Gastrocnemius medialis (tissue), 4 donors: ENCODE measurements around the gene SGCG. TPM values are rescaled to one million over a fixed set of nuclear protein-coding genes. Genes with fewer than 3 reads are reported as not detected.

Experiments used
- ATAC-seq, 2 donors: fragments of 150-250 bp; one replicate each; pipeline ENCODE4 v1.9.1; 2016
- DNase-seq, 2 donors: peaks; one replicate each; pipeline ENCODE4 v3.0.0-alpha.2; 2019
- H3K27ac ChIP-seq, 4 donors: fragments of 200-600 bp; sonication (generic); 1 replicate in 1 of 4; 2 replicates in 3 of 4; pipeline ENCODE4 v1.5.1; 2016 to 2018; ENCODE audit warnings: mild to moderate bottlenecking in 2 of 4, moderate library complexity in 1 of 4
- H3K27me3 ChIP-seq, 3 donors: fragments of 200-600 bp; sonication (generic) in 2 of 3; 1 replicate in 1 of 3; 2 replicates in 2 of 3; pipeline versions ENCODE4 v1.5.1 to v1.6.0; 2016 to 2019; ENCODE audit warnings: mild to moderate bottlenecking in 1 of 3, moderate library complexity in 1 of 3
- H3K36me3 ChIP-seq, 2 donors: fragments of 200-600 bp; sonication (generic) in 1 of 2; one replicate each; pipeline ENCODE4 v1.5.1; 2017 to 2018
- H3K4me1 ChIP-seq, 2 donors: fragments of 200-600 bp; sonication (generic) in 1 of 2; one replicate each; pipeline ENCODE4 v1.5.1; 2016 to 2017; ENCODE audit warnings: mild to moderate bottlenecking in 2 of 2
- H3K4me3 ChIP-seq, 4 donors: fragments of 200-600 bp; sonication (generic) in 3 of 4; 1 replicate in 1 of 4; 2 replicates in 3 of 4; pipeline ENCODE4 v1.5.1; 2016 to 2019; ENCODE audit warnings: mild to moderate bottlenecking in 2 of 4
- H3K9me3 ChIP-seq, 3 donors: fragments of 200-600 bp; sonication (generic) in 2 of 3; 1 replicate in 1 of 3; 2 replicates in 2 of 3; pipeline ENCODE4 v1.5.1; 2016 to 2019
- CTCF ChIP-seq, 5 experiments: fragments of 450-650 bp in 3 of 5; fragments of 200-600 bp in 2 of 5; sonication (generic) in 2 of 5; IDR thresholded peaks in 4 of 5; conservative IDR thresholded peaks in 1 of 5; 1 replicate in 4 of 5; 2 replicates in 1 of 5; pipeline ENCODE4 v1.5.1; 2016 to 2019; ENCODE audit warnings: antibody characterized with exemption in 5 of 5, mild to moderate bottlenecking in 3 of 5, moderate library complexity in 3 of 5
- POLR2A ChIP-seq, 2 donors: fragments of 450-650 bp; IDR thresholded peaks; one replicate each; pipeline ENCODE4 v1.6.1; 2017; ENCODE audit warnings: antibody characterized with exemption in 2 of 2, mild to moderate bottlenecking in 2 of 2, moderate library complexity in 2 of 2
- in situ Hi-C, 4 donors: fragments of 200-750 bp; cut with MboI; loops; one replicate each; pipeline versions ENCODE4 v1.15.0 to v1.8.0; 2017; ENCODE audit warnings: low sequenced_read_pairs in 4 of 4
- intact Hi-C: fragments of 100-400 bp; cut with DNase I; formaldehyde crosslinking; loops from one replicate; pipeline ENCODE4 v1.15.1; 2023; ENCODE audit warnings: low total_unique reads
- total RNA-seq, 4 donors: library from RNA; depleted of rRNA; stranded (reverse); fragments of >200 nt; gene quantifications; one replicate each; pipeline versions ENCODE4 v1.1.0 to v1.2.3, GENCODE V29; 2016

The SGCG gene
- total RNA-seq, 4 donors from 2014 or later, result 15.3 to 36.9 (median 21.2) TPM

GRCh38 chr13:23144431-23144830 lies 36.3 kb upstream of the SGCG start:
- DNase-seq (no peak), ATAC-seq (no peak)
- H3K4me1 ChIP-seq, result no peaks in the 10 kb centered on the region
- no peaks in the 10 kb centered on the region for H3K9me3 ChIP-seq
- in situ Hi-C loops, result no loop called here
- H3K4me3 ChIP-seq, result no peak overlapping the region
- intact Hi-C loops, result no loop called here
- H3K36me3 ChIP-seq, result no peaks in the 10 kb centered on the region
- TF ChIP-seq CTCF (IDR thresholded peaks at IDR 0.05 in 4 of 5, conservative IDR thresholded peaks at IDR 0.05 in 1 of 5), result no peak
- TF ChIP-seq POLR2A (IDR thresholded peaks at IDR 0.05), result no peak
- no peak overlapping the region for H3K27ac ChIP-seq
- no peaks in the 10 kb centered on the region for H3K27me3 ChIP-seq

DNA sequence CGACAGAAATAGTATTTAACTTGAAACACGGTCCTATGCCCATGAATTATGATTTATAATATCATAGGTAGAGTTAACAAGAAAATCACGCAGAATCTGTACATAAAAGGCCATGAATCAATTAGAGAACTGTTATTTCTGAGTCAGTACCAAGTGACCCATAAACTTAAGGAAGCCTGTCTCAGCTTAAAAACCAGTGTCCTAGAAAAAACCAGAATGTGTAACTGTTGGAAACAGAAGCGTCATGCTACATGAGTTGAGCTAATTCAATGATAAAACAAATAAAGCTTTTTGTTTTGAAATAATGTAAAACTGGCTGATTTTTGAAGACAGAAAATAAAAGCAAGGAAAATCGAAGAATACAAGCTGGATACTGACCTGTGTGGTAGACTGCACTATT lies 34.8 kb upstream of the SGCG start:
- DNase-seq, result no peak
- Histone ChIP-seq H3K27ac (no peak overlapping the region), H3K27me3 (no peaks in the 10 kb centered on the region), H3K4me3 (no peak overlapping the region), H3K4me1 (no peaks in the 10 kb centered on the region), H3K9me3 (no peaks in the 10 kb centered on the region), H3K36me3 (no peaks in the 10 kb centered on the region)
- intact Hi-C loops (no loop called here), in situ Hi-C loops (no loop called here)
- no peak for ATAC-seq
- TF ChIP-seq CTCF (IDR thresholded peaks at IDR 0.05 in 4 of 5, conservative IDR thresholded peaks at IDR 0.05 in 1 of 5), result no peak
- TF ChIP-seq POLR2A (IDR thresholded peaks at IDR 0.05), result no peak

DNA sequence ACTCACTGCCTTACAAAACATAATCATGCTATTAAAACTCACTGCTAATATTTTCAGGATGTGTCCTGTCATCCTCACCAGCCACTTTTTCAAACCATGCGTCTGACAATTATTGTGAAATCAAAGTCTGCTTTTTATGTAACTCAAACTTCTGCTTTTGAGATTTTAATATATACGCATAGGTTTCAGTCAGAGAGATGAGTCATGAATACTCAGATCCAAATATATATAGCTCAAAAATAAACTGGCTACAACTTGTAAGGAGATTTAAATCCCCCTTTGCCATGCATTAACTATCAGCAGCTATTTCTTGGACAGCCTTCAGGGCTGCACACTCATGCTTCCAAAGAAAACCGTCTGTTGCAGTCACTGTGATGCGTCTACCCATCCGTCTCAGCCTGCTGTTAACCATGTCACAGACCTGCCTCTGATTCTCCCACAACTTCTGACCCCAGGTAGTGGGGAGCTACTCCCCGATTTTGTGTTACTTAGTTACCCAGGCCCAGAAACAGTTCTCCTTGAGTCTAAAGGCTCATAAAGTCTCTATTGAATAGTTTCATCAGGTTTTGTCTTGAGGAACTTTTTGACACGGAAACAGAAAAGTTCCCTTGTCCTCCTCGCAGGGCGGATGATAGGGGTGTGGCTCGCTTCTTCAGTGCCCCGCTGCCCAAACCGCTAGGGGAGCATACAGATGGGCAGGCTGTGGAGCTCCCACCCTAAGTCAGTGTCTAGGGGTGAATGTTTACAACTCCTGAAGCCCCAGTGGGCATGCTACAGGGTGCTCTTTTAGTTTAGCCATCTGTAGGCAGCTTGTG lies 33.8 kb upstream of the SGCG start:
- intact Hi-C loops (no loop called here), in situ Hi-C loops (no loop called here)
- Histone ChIP-seq H3K27me3 (no peaks in the 10 kb centered on the region), H3K9me3 (no peaks in the 10 kb centered on the region), H3K36me3 (no peaks in the 10 kb centered on the region), H3K27ac (no peak overlapping the region), H3K4me1 (no peaks in the 10 kb centered on the region), H3K4me3 (no peak overlapping the region)
- no peak for TF ChIP-seq POLR2A (IDR thresholded peaks at IDR 0.05)
- TF ChIP-seq CTCF (IDR thresholded peaks at IDR 0.05 in 4 of 5, conservative IDR thresholded peaks at IDR 0.05 in 1 of 5), result no peak
- no peak for DNase-seq
- no peak for ATAC-seq

GRCh38 chr13:23147827-23148226 lies 33.0 kb upstream of the SGCG start:
- TF ChIP-seq CTCF (IDR thresholded peaks at IDR 0.05 in 4 of 5, conservative IDR thresholded peaks at IDR 0.05 in 1 of 5) (no peak), POLR2A (IDR thresholded peaks at IDR 0.05) (no peak)
- DNase-seq (no peak), ATAC-seq (no peak)
- Histone ChIP-seq H3K36me3 (no peaks in the 10 kb centered on the region), H3K9me3 (peaks cover 0 to 3% (median 0%) of the 10 kb centered on the region in 3 donors), H3K27ac (no peak overlapping the region), H3K27me3 (no peaks in the 10 kb centered on the region), H3K4me3 (no peak overlapping the region), H3K4me1 (no peaks in the 10 kb centered on the region)
- in situ Hi-C loops (no loop called here), intact Hi-C loops (no loop called here)
